ENCODE measurements around the gene ASNSD1. TPM values are rescaled to one million over a fixed set of nuclear protein-coding genes. Genes with fewer than 3 reads are reported as not detected.

The ASNSD1 gene
- total RNA-seq, 1 experiment from 2014 or later = 43.8 TPM

- no peaks in the 10 kb centered on the region for H3K27me3 ChIP-seq (ENCODE audit: low read length)
- peaks cover 69% of the 10 kb centered on the region for H3K36me3 ChIP-seq (ENCODE audit: insufficient read depth, low read length)
- no peaks in the 10 kb centered on the region for H4K20me1 ChIP-seq (ENCODE audit: insufficient read depth, low read depth, low read length)
- no peak overlapping the region for H3K27ac ChIP-seq (ENCODE audit: low read length)
- H3K4me2 ChIP-seq (ENCODE audit: low read depth, low read length, poor library complexity, severe bottlenecking) = no peak overlapping the region
- H2AFZ ChIP-seq (ENCODE audit: low read length) = no peak overlapping the region
- peaks cover 7% of the 10 kb centered on the region for H3K4me1 ChIP-seq (ENCODE audit: low read length)
- H3K9me3 ChIP-seq (ENCODE audit: low read length) = no peaks in the 10 kb centered on the region
- no peaks in the 10 kb centered on the region for H3K9me2 ChIP-seq (replicated peaks; ENCODE audit: insufficient read depth, low read length)
- no peak for DNase-seq
- H3K4me3 ChIP-seq (ENCODE audit: low read length) = no peak overlapping the region
- peaks cover 51% of the 10 kb centered on the region for H3K79me2 ChIP-seq (ENCODE audit: low read length)
- H3K9ac ChIP-seq (ENCODE audit: low read length) = no peak overlapping the region
These were observed 8.7 kb downstream of the ASNSD1 start for GRCh38 chr2:189669913-189670312.

GRCh38 chr2:189673661-189674373 is 12.6 kb downstream of the ASNSD1 start:
- Histone ChIP-seq H3K27me3 (ENCODE audit: low read length) (no peaks in the 10 kb centered on the region), H4K20me1 (ENCODE audit: insufficient read depth, low read depth, low read length) (no peaks in the 10 kb centered on the region), H3K4me1 (ENCODE audit: low read length) (peaks cover 7% of the 10 kb centered on the region), H3K27ac (ENCODE audit: low read length) (no peak overlapping the region), H3K79me2 (ENCODE audit: low read length) (peaks cover 39% of the 10 kb centered on the region), H2AFZ (ENCODE audit: low read length) (no peak overlapping the region), H3K4me2 (ENCODE audit: low read depth, low read length, poor library complexity, severe bottlenecking) (peak overlapping the region; percentile 69), H3K9ac (ENCODE audit: low read length) (peak overlapping the region; percentile 76), H3K9me2 (replicated peaks; ENCODE audit: insufficient read depth, low read length) (no peaks in the 10 kb centered on the region), H3K36me3 (ENCODE audit: insufficient read depth, low read length) (peaks cover 46% of the 10 kb centered on the region), H3K9me3 (ENCODE audit: low read length) (no peaks in the 10 kb centered on the region), H3K4me3 (ENCODE audit: low read length) (peak overlapping the region; percentile 67)
- no peak for DNase-seq

GRCh38 chr2:189674374-189675112 is 13.3 kb downstream of the ASNSD1 start, which contains the start of gene ANKAR:
ANKAR (plus strand) TSS chr2:189674670; CDS start chr2:189676491, 1,821 bp downstream.
- Histone ChIP-seq H3K27ac (ENCODE audit: low read length) (peak within 1 kb of the TSS; percentile 67), H2AFZ (ENCODE audit: low read length) (peak within 1 kb of the TSS; percentile 69; the same call in 1 of the 2 replicates), H3K9me2 (replicated peaks; ENCODE audit: insufficient read depth, low read length) (no peaks in the 10 kb centered on the region), H3K4me1 (ENCODE audit: low read length) (peaks cover 7% of the 10 kb centered on the region), H3K79me2 (ENCODE audit: low read length) (peaks cover 37% of the 10 kb centered on the region), H3K9me3 (ENCODE audit: low read length) (no peaks in the 10 kb centered on the region), H3K27me3 (ENCODE audit: low read length) (no peaks in the 10 kb centered on the region), H3K4me3 (ENCODE audit: low read length) (peak within 1 kb of the TSS; percentile 67), H3K9ac (ENCODE audit: low read length) (peak within 1 kb of the TSS; percentile 76), H4K20me1 (ENCODE audit: insufficient read depth, low read depth, low read length) (no peaks in the 10 kb centered on the region), H3K4me2 (ENCODE audit: low read depth, low read length, poor library complexity, severe bottlenecking) (peak within 1 kb of the TSS; percentile 69), H3K36me3 (ENCODE audit: insufficient read depth, low read length) (peaks cover 39% of the 10 kb centered on the region)
- peak; percentile 92 for DNase-seq

- peaks cover 51% of the 10 kb centered on the region for H3K79me2 ChIP-seq (ENCODE audit: low read length)
- no peaks in the 10 kb centered on the region for H3K9me2 ChIP-seq (replicated peaks; ENCODE audit: insufficient read depth, low read length)
- H3K36me3 ChIP-seq (ENCODE audit: insufficient read depth, low read length) = peaks cover 28% of the 10 kb centered on the region
- H3K4me1 ChIP-seq (ENCODE audit: low read length) = peaks cover 7% of the 10 kb centered on the region
- no peak overlapping the region for H3K9ac ChIP-seq (ENCODE audit: low read length)
- no peak overlapping the region for H2AFZ ChIP-seq (ENCODE audit: low read length)
- no peaks in the 10 kb centered on the region for H3K27me3 ChIP-seq (ENCODE audit: low read length)
- H3K4me2 ChIP-seq (ENCODE audit: low read depth, low read length, poor library complexity, severe bottlenecking) = no peak overlapping the region
- no peaks in the 10 kb centered on the region for H4K20me1 ChIP-seq (ENCODE audit: insufficient read depth, low read depth, low read length)
- DNase-seq = no peak
- no peak overlapping the region for H3K4me3 ChIP-seq (ENCODE audit: low read length)
- no peaks in the 10 kb centered on the region for H3K9me3 ChIP-seq (ENCODE audit: low read length)
- H3K27ac ChIP-seq (ENCODE audit: low read length) = no peak overlapping the region
These were observed 15.2 kb downstream of the ASNSD1 start for GRCh38 chr2:189676471-189676870.

- Histone ChIP-seq H3K9me3 (ENCODE audit: low read length) (no peaks in the 10 kb centered on the region), H4K20me1 (ENCODE audit: insufficient read depth, low read depth, low read length) (no peaks in the 10 kb centered on the region), H3K27me3 (ENCODE audit: low read length) (no peaks in the 10 kb centered on the region), H3K36me3 (ENCODE audit: insufficient read depth, low read length) (peaks cover 14% of the 10 kb centered on the region), H3K4me2 (ENCODE audit: low read depth, low read length, poor library complexity, severe bottlenecking) (no peak overlapping the region), H3K27ac (ENCODE audit: low read length) (no peak overlapping the region), H3K79me2 (ENCODE audit: low read length) (peaks cover 61% of the 10 kb centered on the region), H3K9ac (ENCODE audit: low read length) (no peak overlapping the region), H3K4me3 (ENCODE audit: low read length) (no peak overlapping the region), H3K9me2 (replicated peaks; ENCODE audit: insufficient read depth, low read length) (no peaks in the 10 kb centered on the region), H2AFZ (ENCODE audit: low read length) (no peak overlapping the region), H3K4me1 (ENCODE audit: low read length) (no peaks in the 10 kb centered on the region; the same call in 1 of the 2 replicates)
- no peak for DNase-seq
These were observed 18.0 kb downstream of the ASNSD1 start for GRCh38 chr2:189679226-189679625.

- H2AFZ ChIP-seq (ENCODE audit: low read length) = no peak overlapping the region
- no peaks in the 10 kb centered on the region for H3K27me3 ChIP-seq (ENCODE audit: low read length)
- no peaks in the 10 kb centered on the region for H3K9me2 ChIP-seq (replicated peaks; ENCODE audit: insufficient read depth, low read length)
- no peak overlapping the region for H3K27ac ChIP-seq (ENCODE audit: low read length)
- H3K4me1 ChIP-seq (ENCODE audit: low read length) = peaks cover 10% of the 10 kb centered on the region
- H3K4me3 ChIP-seq (ENCODE audit: low read length) = no peak overlapping the region
- peaks cover 9% of the 10 kb centered on the region for H3K36me3 ChIP-seq (ENCODE audit: insufficient read depth, low read length)
- H3K4me2 ChIP-seq (ENCODE audit: low read depth, low read length, poor library complexity, severe bottlenecking) = no peak overlapping the region
- H3K79me2 ChIP-seq (ENCODE audit: low read length) = peaks cover 61% of the 10 kb centered on the region
- H3K9ac ChIP-seq (ENCODE audit: low read length) = no peak overlapping the region
- no peaks in the 10 kb centered on the region for H3K9me3 ChIP-seq (ENCODE audit: low read length)
- DNase-seq = no peak
- no peaks in the 10 kb centered on the region for H4K20me1 ChIP-seq (ENCODE audit: insufficient read depth, low read depth, low read length)
These were observed 19.9 kb downstream of the ASNSD1 start for GRCh38 chr2:189681203-189681602.

- H2AFZ ChIP-seq (ENCODE audit: low read length) = no peak overlapping the region
- no peak overlapping the region for H3K27ac ChIP-seq (ENCODE audit: low read length)
- H3K4me1 ChIP-seq (ENCODE audit: low read length) = peaks cover 11% of the 10 kb centered on the region
- no peaks in the 10 kb centered on the region for H3K9me2 ChIP-seq (replicated peaks; ENCODE audit: insufficient read depth, low read length)
- peaks cover 59% of the 10 kb centered on the region for H3K79me2 ChIP-seq (ENCODE audit: low read length)
- no peaks in the 10 kb centered on the region for H3K27me3 ChIP-seq (ENCODE audit: low read length)
- no peak for DNase-seq
- no peaks in the 10 kb centered on the region for H4K20me1 ChIP-seq (ENCODE audit: insufficient read depth, low read depth, low read length)
- H3K9me3 ChIP-seq (ENCODE audit: low read length) = no peaks in the 10 kb centered on the region
- no peak overlapping the region for H3K4me2 ChIP-seq (ENCODE audit: low read depth, low read length, poor library complexity, severe bottlenecking)
- no peak overlapping the region for H3K4me3 ChIP-seq (ENCODE audit: low read length)
- no peak overlapping the region for H3K9ac ChIP-seq (ENCODE audit: low read length)
- H3K36me3 ChIP-seq (ENCODE audit: insufficient read depth, low read length) = 0 out of 2 replicates have a peak, but pooled peaks cover 3% of the 10 kb centered on the region
These were observed 20.6 kb downstream of the ASNSD1 start for GRCh38 chr2:189681903-189682302.

GRCh38 chr2:189683348-189683747 is 22.1 kb downstream of the ASNSD1 start:
- Histone ChIP-seq H3K4me1 (ENCODE audit: low read length) (peaks cover 19% of the 10 kb centered on the region), H3K4me2 (ENCODE audit: low read depth, low read length, poor library complexity, severe bottlenecking) (no peak overlapping the region), H3K9ac (ENCODE audit: low read length) (no peak overlapping the region), H3K36me3 (ENCODE audit: insufficient read depth, low read length) (0 out of 2 replicates have a peak, but pooled peaks cover 3% of the 10 kb centered on the region), H2AFZ (ENCODE audit: low read length) (no peak overlapping the region), H3K4me3 (ENCODE audit: low read length) (no peak overlapping the region), H3K27me3 (ENCODE audit: low read length) (no peaks in the 10 kb centered on the region), H3K79me2 (ENCODE audit: low read length) (peaks cover 69% of the 10 kb centered on the region), H4K20me1 (ENCODE audit: insufficient read depth, low read depth, low read length) (no peaks in the 10 kb centered on the region), H3K27ac (ENCODE audit: low read length) (no peak overlapping the region), H3K9me3 (ENCODE audit: low read length) (no peaks in the 10 kb centered on the region), H3K9me2 (replicated peaks; ENCODE audit: insufficient read depth, low read length) (no peaks in the 10 kb centered on the region)
- no peak for DNase-seq

Data from Karpas-422 (cell line).